ENCODE measurements around the gene THUMPD3.
A peak's percentile ranks its signal among the peaks of the same experiment; 100 is the strongest.

DNA sequence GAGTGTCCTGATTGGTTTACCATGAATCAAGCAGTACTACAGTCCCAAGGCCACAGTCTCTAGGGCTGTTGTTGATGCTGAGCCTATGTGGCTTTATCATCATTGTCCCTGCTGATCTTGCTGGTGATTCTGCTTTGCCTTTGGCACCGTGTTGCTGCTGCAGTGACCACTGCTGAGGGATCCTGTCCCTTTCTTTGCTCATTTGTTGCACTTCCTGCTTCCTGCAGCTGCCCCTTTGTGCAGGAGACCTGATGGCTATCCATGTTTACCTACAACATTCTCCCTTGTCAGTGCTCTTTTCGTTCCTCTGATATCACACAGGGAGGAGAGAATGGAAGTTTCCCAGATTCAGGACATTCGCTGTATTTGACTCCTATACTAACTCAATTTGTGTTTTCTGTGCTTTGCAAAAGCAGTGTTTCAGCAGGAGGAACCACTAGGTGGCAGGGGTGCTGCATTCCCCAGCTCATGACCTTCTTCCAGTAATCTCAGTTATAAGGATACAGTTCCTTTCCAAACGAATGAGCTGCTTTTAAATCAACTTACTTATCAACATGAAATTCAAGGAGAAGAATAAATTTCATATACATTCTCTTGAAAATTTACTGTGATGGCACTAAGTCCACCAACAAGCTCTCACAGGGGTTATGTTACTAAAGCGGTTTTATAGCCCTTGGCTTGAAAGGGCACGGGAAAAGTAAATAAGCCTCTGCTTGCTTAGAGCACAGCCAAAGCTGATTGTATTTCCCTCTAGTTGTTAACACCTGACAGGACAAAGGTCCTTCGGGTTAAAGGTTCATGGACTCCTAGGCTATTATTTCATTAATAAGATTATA is 9.7 kb upstream of the THUMPD3 start:
- TF ChIP-seq, protein P1, sequence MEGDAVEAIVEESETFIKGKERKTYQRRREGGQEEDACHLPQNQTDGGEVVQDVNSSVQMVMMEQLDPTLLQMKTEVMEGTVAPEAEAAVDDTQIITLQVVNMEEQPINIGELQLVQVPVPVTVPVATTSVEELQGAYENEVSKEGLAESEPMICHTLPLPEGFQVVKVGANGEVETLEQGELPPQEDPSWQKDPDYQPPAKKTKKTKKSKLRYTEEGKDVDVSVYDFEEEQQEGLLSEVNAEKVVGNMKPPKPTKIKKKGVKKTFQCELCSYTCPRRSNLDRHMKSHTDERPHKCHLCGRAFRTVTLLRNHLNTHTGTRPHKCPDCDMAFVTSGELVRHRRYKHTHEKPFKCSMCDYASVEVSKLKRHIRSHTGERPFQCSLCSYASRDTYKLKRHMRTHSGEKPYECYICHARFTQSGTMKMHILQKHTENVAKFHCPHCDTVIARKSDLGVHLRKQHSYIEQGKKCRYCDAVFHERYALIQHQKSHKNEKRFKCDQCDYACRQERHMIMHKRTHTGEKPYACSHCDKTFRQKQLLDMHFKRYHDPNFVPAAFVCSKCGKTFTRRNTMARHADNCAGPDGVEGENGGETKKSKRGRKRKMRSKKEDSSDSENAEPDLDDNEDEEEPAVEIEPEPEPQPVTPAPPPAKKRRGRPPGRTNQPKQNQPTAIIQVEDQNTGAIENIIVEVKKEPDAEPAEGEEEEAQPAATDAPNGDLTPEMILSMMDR (IDR thresholded peaks at IDR 0.05; ENCODE audit: low read depth, low read length, missing input control): peak; percentile 79
- TF ChIP-seq TAF1 (conservative IDR thresholded peaks at IDR 0.05) (no peak), GABPA (IDR thresholded peaks at IDR 0.05 in 1 of 2, conservative IDR thresholded peaks at IDR 0.05 in 1 of 2) (peak; percentile 20 to 77), RAD21 (IDR thresholded peaks at IDR 0.05) (peak; percentile 92 to 93)
